IPS-15b (cell line): ENCODE measurements around the gene IFI27.

Experiments
- H3K27me3 ChIP-seq: one replicate; pipeline ENCODE4 v1.6.1; 2013; ENCODE audit warnings: low read length; ENCODE audit not compliant: control insufficient read depth, insufficient read depth
- H3K36me3 ChIP-seq: one replicate; pipeline ENCODE4 v1.6.1; 2013; ENCODE audit warnings: low read length; ENCODE audit not compliant: control insufficient read depth, insufficient read depth
- H3K4me1 ChIP-seq: one replicate; pipeline ENCODE4 v1.6.1; 2013; ENCODE audit warnings: mild to moderate bottlenecking, low read length; ENCODE audit not compliant: control insufficient read depth, insufficient read depth
- H3K4me3 ChIP-seq: one replicate; pipeline ENCODE4 v1.5.1; 2013; ENCODE audit warnings: low read depth, low read length
- H3K9ac ChIP-seq: one replicate; pipeline ENCODE4 v1.6.1; 2013; ENCODE audit warnings: low read depth, mild to moderate bottlenecking, low read length
- H3K9me3 ChIP-seq: one replicate; pipeline ENCODE4 v1.6.1; 2013; ENCODE audit warnings: mild to moderate bottlenecking, low read length; ENCODE audit not compliant: control insufficient read depth, insufficient read depth

Gene IFI27

GRCh38 chr14:94119071-94119470 is 8.5 kb downstream of the IFI27 start:
- Histone ChIP-seq H3K36me3 (no peaks in the 10 kb centered on the region), H3K9ac (no peak overlapping the region), H3K27me3 (no peaks in the 10 kb centered on the region), H3K4me1 (no peaks in the 10 kb centered on the region), H3K4me3 (no peak overlapping the region), H3K9me3 (no peaks in the 10 kb centered on the region)

DNA sequence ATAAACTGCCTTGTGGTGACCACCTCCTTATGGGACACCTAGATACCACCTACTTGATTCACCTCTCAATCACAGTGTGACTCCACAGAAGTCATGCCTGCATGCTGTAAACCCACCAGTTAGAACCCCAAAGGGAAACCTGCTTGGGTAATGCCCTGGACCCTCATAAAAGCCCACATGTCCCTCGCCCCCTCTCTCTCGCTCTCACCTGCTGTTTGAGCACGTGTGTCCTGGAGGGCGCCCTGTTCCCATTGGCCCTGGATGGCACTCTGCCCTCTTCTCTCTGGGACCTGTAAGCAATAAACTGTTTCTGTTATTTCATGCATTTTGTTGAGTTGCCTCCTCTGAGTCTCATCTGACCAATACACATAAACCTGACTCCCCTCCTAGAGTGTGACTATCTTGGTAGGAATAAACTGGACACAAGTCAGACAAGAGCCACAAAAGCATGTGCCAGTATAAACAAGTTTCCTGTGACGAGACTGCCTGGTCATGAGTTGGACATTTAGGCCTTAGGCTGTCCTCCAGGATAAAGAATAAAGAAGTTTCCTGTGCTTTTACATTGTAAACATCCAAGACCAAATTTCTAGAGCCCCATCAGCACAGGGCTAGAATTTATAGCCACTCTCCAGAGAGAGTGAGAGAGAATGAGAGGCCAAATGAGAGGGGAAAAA is 10.3 kb downstream of the IFI27 start:
- H3K27me3 ChIP-seq, result no peaks in the 10 kb centered on the region

GRCh38 chr14:94121485-94121884 is 10.9 kb downstream of the IFI27 start:
- no peaks in the 10 kb centered on the region for H3K4me1 ChIP-seq
- H3K9ac ChIP-seq, result no peak overlapping the region
- H3K27me3 ChIP-seq, result no peaks in the 10 kb centered on the region
- H3K36me3 ChIP-seq, result no peaks in the 10 kb centered on the region
- no peak overlapping the region for H3K4me3 ChIP-seq
- no peaks in the 10 kb centered on the region for H3K9me3 ChIP-seq

More for the DNA sequence above, 10.3 kb downstream of the IFI27 start:
- Histone ChIP-seq H3K36me3 (no peaks in the 10 kb centered on the region), H3K9me3 (no peaks in the 10 kb centered on the region), H3K4me3 (no peak overlapping the region), H3K4me1 (no peaks in the 10 kb centered on the region), H3K9ac (no peak overlapping the region)

GRCh38 chr14:94122438-94122837 is 11.9 kb downstream of the IFI27 start:
- H3K4me1 ChIP-seq, result no peaks in the 10 kb centered on the region
- H3K9me3 ChIP-seq, result no peaks in the 10 kb centered on the region
- no peak overlapping the region for H3K9ac ChIP-seq
- H3K36me3 ChIP-seq, result no peaks in the 10 kb centered on the region
- no peaks in the 10 kb centered on the region for H3K27me3 ChIP-seq
- H3K4me3 ChIP-seq, result no peak overlapping the region

DNA sequence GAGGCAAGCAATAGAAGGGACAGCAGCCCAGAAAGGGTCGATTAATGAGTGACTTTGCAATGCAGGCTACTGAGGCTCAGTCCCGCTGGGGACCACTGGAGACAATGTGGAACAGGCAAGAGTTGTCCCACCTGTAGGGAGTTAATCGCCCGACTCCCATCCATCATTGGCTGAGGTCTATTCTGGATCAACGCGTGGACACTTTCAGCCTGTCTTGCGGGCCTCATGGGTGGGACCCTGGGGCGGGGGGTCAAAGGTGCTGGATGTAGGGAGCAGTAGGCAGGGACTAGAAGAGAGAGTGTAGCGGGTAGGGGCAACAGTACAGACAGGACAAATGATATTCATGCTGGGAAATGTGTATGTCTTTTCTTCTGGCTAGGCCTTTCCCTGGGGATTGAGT is 12.8 kb downstream of the IFI27 start:
- no peak overlapping the region for H3K9ac ChIP-seq

DNA sequence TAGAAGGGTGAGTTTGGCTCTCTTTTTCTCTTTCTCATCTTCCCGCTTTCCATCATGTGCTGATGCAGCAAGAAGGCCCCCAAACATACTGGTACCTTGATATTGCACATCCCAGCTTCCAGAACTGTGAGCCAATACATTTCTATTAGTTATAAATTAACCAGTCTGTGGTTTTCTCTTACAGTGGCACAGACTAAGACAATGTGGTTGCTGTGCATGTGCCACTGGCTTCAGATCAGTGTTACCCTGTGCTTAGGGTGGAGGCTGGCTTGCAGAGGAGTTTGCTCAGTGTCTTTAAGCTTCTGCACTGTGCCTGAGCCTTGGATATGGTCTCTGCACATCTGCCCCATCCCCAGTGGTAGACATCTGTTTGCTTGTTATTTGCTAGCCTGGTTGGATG is 13.3 kb downstream of the IFI27 start:
- Histone ChIP-seq H3K9ac (no peak overlapping the region), H3K9me3 (no peaks in the 10 kb centered on the region), H3K36me3 (no peaks in the 10 kb centered on the region), H3K4me3 (no peak overlapping the region), H3K4me1 (no peaks in the 10 kb centered on the region), H3K27me3 (peaks cover 3% of the 10 kb centered on the region)

More for the DNA sequence above, 12.8 kb downstream of the IFI27 start:
- Histone ChIP-seq H3K4me3 (no peak overlapping the region), H3K4me1 (no peaks in the 10 kb centered on the region), H3K27me3 (peaks cover 3% of the 10 kb centered on the region), H3K36me3 (no peaks in the 10 kb centered on the region), H3K9me3 (no peaks in the 10 kb centered on the region)

DNA sequence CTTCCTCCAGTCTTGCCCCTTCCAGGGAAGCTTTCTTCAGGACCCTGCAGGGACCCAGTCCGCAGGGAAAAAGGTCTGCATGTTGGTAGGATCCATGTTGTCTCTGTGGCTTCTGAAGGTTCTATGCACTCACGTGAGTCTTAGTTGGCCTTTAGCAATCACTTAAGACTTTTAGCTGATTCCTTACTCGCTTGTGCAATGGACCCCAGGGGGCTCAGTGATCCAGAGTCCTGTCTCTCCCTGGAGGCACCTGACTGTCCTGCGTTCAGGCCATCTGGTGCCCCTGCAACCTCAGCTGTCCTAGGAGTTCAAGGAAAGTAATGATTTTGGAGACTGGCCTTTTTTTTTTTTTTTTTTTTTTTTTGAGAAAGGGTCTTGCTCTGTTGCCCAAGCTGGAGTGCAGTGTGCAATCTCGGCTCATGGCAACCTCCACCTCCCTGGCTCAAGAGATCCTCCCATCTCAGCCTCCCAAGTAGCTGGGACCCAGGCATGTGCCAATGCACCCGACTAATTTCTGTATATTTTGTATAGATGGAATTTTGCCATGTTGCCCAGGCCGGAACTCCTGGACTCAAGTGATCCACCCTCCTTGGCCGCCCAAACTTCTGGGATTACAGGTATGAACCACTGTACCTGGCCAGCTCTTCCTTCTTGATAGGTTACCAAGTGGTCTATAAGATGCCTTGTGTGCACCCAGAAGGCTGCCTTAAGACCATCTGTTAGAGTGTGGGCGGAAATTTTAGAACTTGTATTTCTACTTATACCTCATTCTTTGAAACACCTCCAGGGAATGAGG is 14.2 kb downstream of the IFI27 start:
- Histone ChIP-seq H3K9me3 (no peaks in the 10 kb centered on the region), H3K4me3 (no peak overlapping the region), H3K4me1 (no peaks in the 10 kb centered on the region), H3K9ac (no peak overlapping the region), H3K27me3 (peaks cover 3% of the 10 kb centered on the region), H3K36me3 (no peaks in the 10 kb centered on the region)

DNA sequence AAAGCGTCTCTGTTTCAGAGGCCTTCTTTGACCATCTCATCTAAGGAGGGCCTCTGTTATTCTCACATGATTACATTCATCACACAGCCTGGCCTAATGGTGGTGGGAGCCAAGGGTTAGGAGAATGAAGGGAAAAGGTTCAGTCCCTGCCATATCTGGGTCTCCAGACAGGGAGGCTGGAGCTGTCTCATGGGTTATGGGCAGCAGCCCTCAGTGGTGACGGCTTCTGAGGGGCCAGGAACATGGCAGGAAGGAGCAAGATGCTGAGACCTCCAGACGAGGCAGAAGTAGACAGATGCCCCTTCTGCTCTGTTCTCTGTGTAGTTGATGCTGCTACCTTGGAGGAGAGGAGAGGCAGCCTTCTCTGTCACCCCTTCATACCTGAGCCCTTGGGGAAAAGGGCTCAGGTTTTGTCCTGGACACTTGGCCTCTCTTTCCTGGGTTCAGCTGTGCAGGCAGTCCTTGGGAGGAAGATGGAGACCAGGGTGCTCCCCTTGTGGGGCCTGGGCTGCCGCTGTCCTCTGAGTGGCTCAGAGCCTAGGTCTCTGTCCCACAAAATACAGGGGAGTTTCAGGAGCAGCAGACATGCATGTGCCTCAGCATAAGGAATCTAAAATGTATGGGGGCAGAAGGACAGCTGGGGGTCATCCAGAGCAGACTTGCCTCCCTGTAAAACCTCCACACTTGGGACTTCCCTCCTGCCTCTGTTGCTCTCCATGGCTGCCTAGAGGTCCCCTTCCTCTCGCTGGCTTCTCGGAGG is 15.3 kb downstream of the IFI27 start:
- H3K9ac ChIP-seq, result no peak overlapping the region
- H3K27me3 ChIP-seq, result peaks cover 3% of the 10 kb centered on the region
- no peak overlapping the region for H3K4me3 ChIP-seq
- H3K9me3 ChIP-seq, result no peaks in the 10 kb centered on the region
- H3K36me3 ChIP-seq, result no peaks in the 10 kb centered on the region
- no peaks in the 10 kb centered on the region for H3K4me1 ChIP-seq

DNA sequence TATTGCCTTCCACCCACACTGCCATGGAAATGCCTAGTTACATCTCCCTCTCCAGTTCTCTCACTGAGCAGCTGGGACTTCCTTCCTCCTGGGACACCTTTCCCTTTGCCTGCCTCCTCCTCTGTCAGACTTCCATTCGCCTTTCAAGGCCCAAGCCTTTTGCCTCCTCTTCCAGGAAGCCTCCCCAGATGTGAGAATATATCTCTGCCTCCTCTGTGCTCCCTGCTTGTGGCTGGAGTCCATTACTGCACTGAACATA is 15.8 kb downstream of the IFI27 start:
- Histone ChIP-seq H3K9me3 (no peaks in the 10 kb centered on the region), H3K36me3 (no peaks in the 10 kb centered on the region), H3K9ac (no peak overlapping the region), H3K4me3 (no peak overlapping the region), H3K4me1 (no peaks in the 10 kb centered on the region), H3K27me3 (peaks cover 3% of the 10 kb centered on the region)

- no peak overlapping the region for H3K9ac ChIP-seq
- H3K36me3 ChIP-seq, result no peaks in the 10 kb centered on the region
- no peaks in the 10 kb centered on the region for H3K4me1 ChIP-seq
- no peaks in the 10 kb centered on the region for H3K9me3 ChIP-seq
- H3K27me3 ChIP-seq, result peaks cover 3% of the 10 kb centered on the region
- no peak overlapping the region for H3K4me3 ChIP-seq
Measured at GRCh38 chr14:94126800-94127199, 16.3 kb downstream of the IFI27 start.

- Histone ChIP-seq H3K4me3 (no peak overlapping the region), H3K27me3 (peaks cover 3% of the 10 kb centered on the region), H3K9me3 (no peaks in the 10 kb centered on the region), H3K4me1 (no peaks in the 10 kb centered on the region), H3K9ac (no peak overlapping the region), H3K36me3 (no peaks in the 10 kb centered on the region)
Measured at GRCh38 chr14:94127330-94127729, 16.8 kb downstream of the IFI27 start.
